Activated CD4-positive, alpha-beta T cell treated with anti-CD3 and anti-CD28 coated beads, Interleukin-2, amount 50 U/mL, for 48 hours (primary cell): ENCODE data around the gene PREP.
"Not testable (repeated sequence)": the region's sequence is repeated elsewhere in the genome, so short reads cannot be mapped to it uniquely, and the experiment has no call there.

Source experiments
- DNase-seq, 2 experiments: peaks; one replicate each; pipeline ENCODE4 v3.0.0-alpha.2; 2020

Gene PREP

DNA sequence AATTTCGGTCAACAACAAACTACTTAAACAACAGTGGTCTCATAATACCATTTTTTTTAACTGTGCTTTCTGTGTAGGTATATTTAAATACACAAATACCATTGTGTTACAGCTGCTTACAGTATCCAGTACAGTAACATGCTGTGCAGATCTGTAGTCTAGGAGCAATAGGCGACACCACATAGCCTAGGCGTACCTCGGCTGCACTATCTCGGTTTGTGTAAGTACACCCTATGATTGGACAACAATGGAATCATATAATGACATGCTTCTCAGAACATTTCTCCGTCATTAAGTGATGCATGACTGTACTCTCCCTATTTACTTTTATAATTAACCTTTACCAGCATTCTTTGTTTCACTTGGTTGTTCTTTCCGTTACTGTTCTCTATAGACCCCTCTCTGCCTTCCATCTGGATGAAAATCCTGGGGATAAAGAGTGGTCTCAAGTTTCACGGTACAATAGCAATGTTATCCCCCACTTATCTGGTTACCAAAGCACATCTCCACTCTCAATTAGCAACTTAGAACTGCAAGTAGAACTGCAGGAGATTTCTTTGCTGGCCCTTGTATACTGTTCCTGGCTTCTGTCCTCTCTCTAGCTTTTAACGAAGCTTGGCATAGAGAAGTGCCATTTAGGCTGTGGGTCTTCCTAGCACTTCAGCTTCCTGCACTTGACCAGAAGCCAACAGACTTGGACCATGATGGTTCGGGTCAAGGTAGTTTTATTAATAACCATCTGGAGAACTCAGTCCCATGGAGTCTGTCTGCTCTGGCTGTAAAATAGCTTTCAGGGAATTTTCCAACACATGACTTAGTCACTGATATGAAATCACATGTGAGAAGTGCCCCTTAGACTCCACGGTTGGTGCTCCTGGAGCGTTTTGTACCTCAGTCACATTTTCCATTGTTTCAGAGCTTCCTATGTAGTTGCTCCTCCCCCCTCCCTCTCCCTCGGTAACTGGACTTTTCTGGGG, 142.7 kb downstream of the PREP start:
- no peak for DNase-seq

DNA sequence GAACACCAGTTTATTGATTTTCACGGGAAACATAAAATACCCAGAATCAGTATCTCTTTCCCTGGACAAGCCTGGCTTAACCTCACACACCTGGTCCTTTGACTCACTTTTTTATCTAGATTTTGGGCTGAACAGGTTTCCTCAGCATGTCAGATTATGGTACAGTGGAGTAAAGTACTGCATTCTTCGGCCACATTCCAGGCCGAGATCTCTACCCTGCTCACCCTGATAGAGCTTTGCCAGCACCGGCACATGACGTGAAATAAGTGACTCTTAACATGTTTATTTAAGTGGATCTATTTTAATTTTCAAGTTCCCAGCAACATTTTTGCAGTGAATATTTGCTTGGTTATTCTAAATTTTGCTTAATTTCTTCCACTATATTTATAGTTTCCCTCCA, 144.1 kb downstream of the PREP start:
- no peak for DNase-seq

DNA sequence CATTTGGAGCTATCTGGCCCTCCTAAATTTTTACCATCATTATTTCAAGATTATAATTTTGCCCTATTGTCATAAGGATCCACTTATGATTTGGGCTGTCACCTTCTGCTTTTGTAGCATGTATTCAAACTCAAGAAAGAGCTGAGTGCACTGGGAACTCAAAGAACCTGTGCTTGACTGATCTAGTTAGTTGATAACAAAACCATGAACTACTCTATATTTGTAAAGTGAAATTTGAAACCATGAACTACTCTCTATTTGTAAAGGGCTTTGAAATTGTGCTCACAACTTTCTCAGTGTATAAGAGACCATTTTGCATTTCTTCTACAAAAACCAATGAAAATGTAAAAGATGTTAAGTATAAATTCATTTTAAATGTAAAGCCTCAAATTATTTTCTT, 145.5 kb downstream of the PREP start:
- DNase-seq = no peak

DNA sequence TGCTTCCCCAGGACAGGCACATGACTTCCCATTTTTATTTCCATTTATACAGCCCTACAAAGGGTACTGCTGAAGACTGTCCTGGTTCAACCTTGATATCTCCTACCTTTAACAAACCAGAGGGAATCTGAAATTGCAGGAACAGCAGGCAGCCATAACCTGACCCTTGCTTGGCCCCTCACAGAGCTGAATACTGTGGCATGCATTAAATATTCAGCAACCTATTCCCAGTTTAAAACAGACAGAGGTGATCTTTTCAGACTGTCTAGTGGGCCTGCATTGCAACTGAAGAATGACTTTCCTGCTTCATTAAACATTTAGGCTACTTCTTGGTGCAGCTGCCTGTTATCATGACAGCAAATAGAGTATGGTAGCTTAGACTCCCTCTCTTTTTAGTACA, 146.3 kb downstream of the PREP start:
- no peak for DNase-seq

DNA sequence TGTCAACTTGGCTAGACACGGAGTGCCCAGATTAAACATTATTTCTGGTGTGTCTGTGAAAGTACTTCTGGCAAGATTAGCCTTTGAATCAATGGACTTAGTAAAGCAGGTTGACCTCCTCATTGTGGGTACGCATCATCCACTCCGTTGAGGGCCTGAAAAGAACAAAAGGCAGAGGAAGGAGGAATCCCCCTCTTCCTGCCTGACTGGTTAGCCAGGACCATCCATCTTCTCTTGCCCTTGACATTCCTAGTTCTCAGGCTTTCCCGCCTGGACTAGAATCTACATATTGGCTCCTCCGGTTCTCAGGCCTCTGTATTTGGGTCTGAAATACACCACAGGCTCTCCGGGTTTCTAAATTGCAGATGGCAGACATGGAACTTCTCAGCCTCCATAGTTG, 149.1 kb downstream of the PREP start:
- DNase-seq = no peak

DNA sequence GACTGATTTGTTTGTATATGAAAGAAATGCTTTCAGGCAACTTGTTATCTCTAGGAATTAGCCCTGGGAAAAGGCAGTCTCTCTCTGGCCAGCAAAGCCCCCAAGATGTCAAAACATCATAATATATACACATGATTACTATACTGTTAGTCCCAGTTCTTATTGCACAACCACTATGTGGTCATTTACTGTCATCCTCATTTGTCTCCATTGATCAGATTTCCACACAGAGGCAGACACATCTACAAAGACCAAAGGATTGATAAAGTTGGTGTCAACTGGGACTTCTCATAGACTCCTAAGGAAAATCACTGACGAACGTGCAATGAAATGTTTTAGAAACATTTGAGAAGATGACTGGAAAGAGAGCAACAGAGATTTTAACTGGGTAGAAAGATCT, 151.2 kb downstream of the PREP start:
- no peak for DNase-seq

DNA sequence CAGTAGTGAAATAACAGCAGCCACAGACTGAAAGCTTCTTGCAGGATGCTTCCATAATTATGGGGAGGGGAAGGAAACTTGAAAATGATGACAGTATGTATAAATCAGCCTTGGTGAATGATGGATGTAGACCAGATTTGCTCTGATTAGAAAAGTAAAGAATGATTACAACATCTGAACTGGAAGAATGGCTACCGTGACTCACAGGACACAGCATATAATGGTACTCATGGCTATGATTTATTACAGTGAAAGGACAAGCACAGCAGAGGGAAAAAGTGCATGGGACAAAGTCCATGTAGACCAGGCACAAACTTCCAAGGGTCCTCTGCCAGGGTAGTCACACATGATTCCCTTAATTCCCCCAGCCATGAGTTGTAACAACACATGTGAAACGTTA, 152.3 kb downstream of the PREP start:
- DNase-seq = no peak

DNA sequence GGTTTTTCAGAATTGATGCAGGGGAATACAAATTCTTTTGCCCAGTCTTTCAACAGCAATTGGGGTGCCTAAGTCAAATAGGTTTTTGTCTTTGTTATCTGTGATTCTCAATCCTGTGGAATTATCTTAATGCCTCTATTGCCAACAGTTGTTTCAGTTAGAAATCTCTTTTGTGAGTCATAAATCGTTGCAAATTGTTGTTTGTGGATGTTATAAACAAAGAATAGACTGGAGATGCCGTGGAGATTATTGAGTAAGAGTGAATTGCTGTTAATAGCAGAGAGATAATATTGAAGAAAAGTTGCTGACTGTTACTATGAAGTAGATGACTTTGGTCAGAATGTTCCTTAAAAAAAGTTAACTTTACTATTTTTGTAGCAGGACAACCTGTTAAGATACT, 159.4 kb downstream of the PREP start:
- DNase-seq = no peak

DNA sequence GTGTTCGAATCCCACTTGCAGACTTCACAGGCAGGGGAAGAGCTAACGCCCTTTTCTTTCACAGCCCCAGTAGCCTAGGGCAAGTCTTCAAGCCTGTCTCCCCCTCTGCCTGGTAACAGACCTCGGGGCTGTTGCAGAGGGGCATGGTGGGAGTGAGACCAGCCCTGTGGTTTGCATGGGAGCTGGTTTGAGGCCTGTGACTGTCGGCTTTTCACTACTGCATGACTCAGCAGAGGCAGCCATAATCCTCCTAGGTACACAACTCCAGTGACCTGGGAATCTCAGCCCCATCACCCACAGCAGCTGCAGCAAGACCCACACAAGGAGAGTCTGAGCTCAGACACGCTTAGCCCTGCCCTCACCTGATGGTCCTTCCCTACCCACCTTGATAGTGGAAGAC, 167.7 kb downstream of the PREP start:
- DNase-seq = no peak

DNA sequence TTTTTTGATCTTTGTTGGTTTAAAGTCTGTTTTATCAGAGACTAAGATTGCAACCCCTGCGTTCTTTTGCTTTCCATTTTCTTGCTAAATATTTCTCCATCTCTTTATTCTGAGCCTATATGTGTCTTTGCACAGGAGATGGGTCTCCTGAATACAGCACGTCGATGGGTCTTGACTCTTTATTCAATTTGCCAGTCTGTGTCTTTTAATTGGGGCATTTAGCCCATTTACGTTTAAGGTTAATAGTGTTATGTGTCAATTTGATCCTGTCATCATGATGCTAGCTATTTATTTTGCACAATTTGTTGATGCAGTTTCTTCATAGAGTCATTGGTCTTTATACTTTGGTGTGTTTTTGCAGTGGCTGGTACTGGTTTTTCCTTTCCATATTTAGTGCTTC, 171.1 kb downstream of the PREP start:
- DNase-seq = not testable (repeated sequence)
